Measurements from ENCODE around the gene AFMID. TPM values are rescaled to one million over a fixed set of nuclear protein-coding genes. Genes with fewer than 3 reads are reported as not detected.

AFMID gene
- total and polyA plus RNA-seq, 2 experiments from 2014 or later: 26.6 to 61.2 TPM

- no peaks in the 10 kb centered on the region for H3K79me2 ChIP-seq
- H4K20me1 ChIP-seq (ENCODE audit: insufficient read depth, poor library complexity, severe bottlenecking): no peaks in the 10 kb centered on the region
- no peak overlapping the region for H3K4me3 ChIP-seq
- no peaks in the 10 kb centered on the region for H3K9me2 ChIP-seq (replicated peaks; ENCODE audit: insufficient read depth)
- H3K4me2 ChIP-seq: no peak overlapping the region
- no peaks in the 10 kb centered on the region for H3K36me3 ChIP-seq (replicated peaks; ENCODE audit: insufficient read depth, low read depth)
- H3K4me1 ChIP-seq (ENCODE audit: insufficient read depth): no peaks in the 10 kb centered on the region
- no peaks in the 10 kb centered on the region for H3K27me3 ChIP-seq
- no peak overlapping the region for H2AFZ ChIP-seq
- TF ChIP-seq EZH2 (IDR thresholded peaks at IDR 0.05; ENCODE audit: borderline replicate concordance) (no peak), CTCF (IDR thresholded peaks at IDR 0.05; ENCODE audit: poor library complexity) (no peak), EZH2phosphoT487 (IDR thresholded peaks at IDR 0.05; ENCODE audit: low read depth, severe bottlenecking, unreplicated experiment) (no peak)
- no peak for DNase-seq (ENCODE audit: low spot score)
- no peaks in the 10 kb centered on the region for H3K9me3 ChIP-seq (ENCODE audit: low read depth)
- H3K27ac ChIP-seq: no peak overlapping the region
- WGBS (ENCODE audit: low lambda C conversion rate, missing lambda C conversion rate): 84% methylated on average over 10 of the region's 10 CpGs
These were observed 27.5 kb upstream of the AFMID start for GRCh38 chr17:78159575-78160158.

GRCh38 chr17:78163881-78164747, 23.0 kb upstream of the AFMID start:
- TF ChIP-seq EZH2 (IDR thresholded peaks at IDR 0.05; ENCODE audit: borderline replicate concordance): no peak
- no peak for TF ChIP-seq CTCF (IDR thresholded peaks at IDR 0.05; ENCODE audit: poor library complexity)
- TF ChIP-seq EZH2phosphoT487 (IDR thresholded peaks at IDR 0.05; ENCODE audit: low read depth, severe bottlenecking, unreplicated experiment): no peak
- WGBS (ENCODE audit: low lambda C conversion rate, missing lambda C conversion rate): 91% methylated on average over 22 of the region's 22 CpGs
- Histone ChIP-seq H3K27ac (no peak overlapping the region), H4K20me1 (ENCODE audit: insufficient read depth, poor library complexity, severe bottlenecking) (no peaks in the 10 kb centered on the region), H3K27me3 (no peaks in the 10 kb centered on the region), H3K79me2 (peaks cover 6% of the 10 kb centered on the region), H3K9me2 (replicated peaks; ENCODE audit: insufficient read depth) (no peaks in the 10 kb centered on the region), H3K36me3 (replicated peaks; ENCODE audit: insufficient read depth, low read depth) (no peaks in the 10 kb centered on the region), H3K4me3 (no peak overlapping the region), H3K4me1 (ENCODE audit: insufficient read depth) (peaks cover 3% of the 10 kb centered on the region), H3K9me3 (ENCODE audit: low read depth) (no peaks in the 10 kb centered on the region), H3K4me2 (no peak overlapping the region), H2AFZ (no peak overlapping the region)
- DNase-seq (ENCODE audit: low spot score): no peak

- H3K36me3 ChIP-seq (replicated peaks; ENCODE audit: insufficient read depth, low read depth): no peaks in the 10 kb centered on the region
- WGBS (ENCODE audit: low lambda C conversion rate, missing lambda C conversion rate): 96% methylated on average over 16 of the region's 16 CpGs
- no peaks in the 10 kb centered on the region for H3K27me3 ChIP-seq
- no peak overlapping the region for H3K4me3 ChIP-seq
- no peak overlapping the region for H2AFZ ChIP-seq
- no peak overlapping the region for H3K4me2 ChIP-seq
- H3K27ac ChIP-seq: no peak overlapping the region
- H3K4me1 ChIP-seq (ENCODE audit: insufficient read depth): peaks cover 3% of the 10 kb centered on the region
- no peaks in the 10 kb centered on the region for H3K9me2 ChIP-seq (replicated peaks; ENCODE audit: insufficient read depth)
- no peaks in the 10 kb centered on the region for H3K9me3 ChIP-seq (ENCODE audit: low read depth)
- DNase-seq (ENCODE audit: low spot score): no peak
- TF ChIP-seq EZH2 (IDR thresholded peaks at IDR 0.05; ENCODE audit: borderline replicate concordance): no peak
- no peak for TF ChIP-seq EZH2phosphoT487 (IDR thresholded peaks at IDR 0.05; ENCODE audit: low read depth, severe bottlenecking, unreplicated experiment)
- no peak for TF ChIP-seq CTCF (IDR thresholded peaks at IDR 0.05; ENCODE audit: poor library complexity)
- peaks cover 15% of the 10 kb centered on the region for H3K79me2 ChIP-seq
- no peaks in the 10 kb centered on the region for H4K20me1 ChIP-seq (ENCODE audit: insufficient read depth, poor library complexity, severe bottlenecking)
These were observed 22.2 kb upstream of the AFMID start for GRCh38 chr17:78164748-78165607.
